GM18868 (cell line): ENCODE data around the gene LYSMD4.

ENCODE experiments used
- ATAC-seq: cut with Tn5 transposase; IDR thresholded peaks from one replicate; pipeline ENCODE4 v1.9.1; 2021; ENCODE audit warnings: mild to moderate bottlenecking, moderate library complexity; ENCODE audit not compliant: unreplicated experiment

LYSMD4 gene

GRCh38 chr15:99732124-99732750 is 1.0 kb downstream of the LYSMD4 start:
- ATAC-seq = no peak

- ATAC-seq = no peak
Observed at GRCh38 chr15:99731336-99732123, 1.7 kb downstream of the LYSMD4 start.

GRCh38 chr15:99729920-99730319 is 3.3 kb downstream of the LYSMD4 start:
- no peak for ATAC-seq

- ATAC-seq = no peak
Observed at GRCh38 chr15:99729327-99729726, 3.9 kb downstream of the LYSMD4 start.

GRCh38 chr15:99728916-99729315 is 4.3 kb downstream of the LYSMD4 start:
- no peak for ATAC-seq

GRCh38 chr15:99727733-99728132 is 5.5 kb downstream of the LYSMD4 start:
- no peak for ATAC-seq

GRCh38 chr15:99727330-99727729 is 5.9 kb downstream of the LYSMD4 start:
- no peak for ATAC-seq

- no peak for ATAC-seq
Observed at GRCh38 chr15:99726333-99726732, 6.9 kb downstream of the LYSMD4 start.

GRCh38 chr15:99722406-99722805 is 10.8 kb downstream of the LYSMD4 start:
- ATAC-seq = no peak

- no peak for ATAC-seq
Observed at GRCh38 chr15:99721896-99722295, 11.3 kb downstream of the LYSMD4 start.

GRCh38 chr15:99721104-99721778 is 12.0 kb downstream of the LYSMD4 start:
- no peak for ATAC-seq

GRCh38 chr15:99720533-99720932 is 12.7 kb downstream of the LYSMD4 start:
- ATAC-seq = no peak

- peak; percentile 82 for ATAC-seq
Observed at GRCh38 chr15:99719096-99719541, 14.1 kb downstream of the LYSMD4 start.

- no peak for ATAC-seq
Observed at GRCh38 chr15:99718421-99718820, 14.8 kb downstream of the LYSMD4 start.

- peak; percentile 33 for ATAC-seq
Observed at GRCh38 chr15:99717161-99718009, 15.9 kb downstream of the LYSMD4 start.

- ATAC-seq = no peak
Observed at GRCh38 chr15:99716540-99717095, 16.6 kb downstream of the LYSMD4 start.

GRCh38 chr15:99712415-99712814 is 20.8 kb downstream of the LYSMD4 start:
- no peak for ATAC-seq

GRCh38 chr15:99711625-99712024 is 21.6 kb downstream of the LYSMD4 start:
- no peak for ATAC-seq

GRCh38 chr15:99709243-99709986 is 23.8 kb downstream of the LYSMD4 start:
- ATAC-seq = no peak

GRCh38 chr15:99708563-99708962 is 24.7 kb downstream of the LYSMD4 start:
- ATAC-seq = no peak
